GM19438 (cell line): ENCODE measurements around the gene STRN4.

Experiments
- ATAC-seq: cut with Tn5 transposase; IDR thresholded peaks from one replicate; pipeline ENCODE4 v1.9.1; 2021; ENCODE audit warnings: low read depth; ENCODE audit not compliant: unreplicated experiment

STRN4 gene

DNA sequence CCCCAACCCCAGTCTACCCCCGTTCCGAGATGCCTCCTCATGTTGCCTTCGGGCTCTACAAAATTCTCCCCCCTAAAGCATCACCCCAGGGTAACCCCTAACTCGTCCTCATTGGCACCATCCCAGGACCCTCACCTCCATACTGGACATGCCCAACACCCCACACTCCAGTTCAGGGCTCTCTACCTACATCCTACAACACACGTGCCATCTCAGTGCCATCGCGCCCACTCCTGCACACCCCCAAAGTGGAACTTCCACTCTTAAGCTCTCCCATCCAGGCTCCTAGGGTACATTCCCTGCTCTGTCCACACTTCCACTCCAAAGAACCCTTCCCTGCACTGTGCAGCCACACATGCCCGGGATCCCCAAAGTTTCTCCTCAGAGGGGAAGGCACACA is 1.2 kb downstream of the STRN4 start:
- no peak for ATAC-seq

DNA sequence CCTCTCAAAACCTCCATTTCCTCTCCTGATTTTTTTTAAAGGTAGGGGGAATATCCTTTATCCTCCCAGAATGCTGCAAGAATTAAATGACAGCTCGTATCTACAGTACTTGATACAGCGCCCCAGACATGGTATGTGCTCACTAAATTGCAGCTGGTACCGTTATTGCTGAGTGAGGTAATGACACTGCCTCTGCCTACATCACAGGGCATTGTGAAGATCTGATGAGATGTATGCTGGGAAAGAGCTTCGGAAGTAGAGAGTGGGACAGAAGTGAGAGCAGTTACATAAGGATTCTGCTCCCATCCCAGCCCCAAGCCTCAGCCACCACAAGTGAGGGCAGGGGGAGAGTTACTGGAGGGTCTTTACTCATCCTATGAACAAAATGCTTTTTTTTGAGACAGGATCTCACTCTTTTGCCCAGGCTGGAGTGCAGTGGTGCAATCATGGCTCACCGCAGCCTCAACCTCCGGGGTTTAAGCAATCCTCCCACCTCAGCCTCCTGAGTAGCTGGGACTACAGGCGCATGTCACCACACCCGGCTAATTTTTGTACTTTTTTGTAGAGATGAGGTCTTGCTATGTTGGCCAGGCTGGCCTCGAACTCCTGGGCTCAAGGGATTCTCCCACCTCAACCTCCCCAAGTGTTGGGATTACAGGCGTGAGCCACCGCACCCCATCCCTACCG is 2.1 kb downstream of the STRN4 start:
- no peak for ATAC-seq

- no peak for ATAC-seq
These were observed 3.2 kb downstream of the STRN4 start for GRCh38 chr19:46742926-46743480.

- no peak for ATAC-seq
These were observed 4.8 kb downstream of the STRN4 start for GRCh38 chr19:46741447-46741846.

- ATAC-seq = no peak
These were observed 6.9 kb downstream of the STRN4 start for GRCh38 chr19:46739290-46739771.

DNA sequence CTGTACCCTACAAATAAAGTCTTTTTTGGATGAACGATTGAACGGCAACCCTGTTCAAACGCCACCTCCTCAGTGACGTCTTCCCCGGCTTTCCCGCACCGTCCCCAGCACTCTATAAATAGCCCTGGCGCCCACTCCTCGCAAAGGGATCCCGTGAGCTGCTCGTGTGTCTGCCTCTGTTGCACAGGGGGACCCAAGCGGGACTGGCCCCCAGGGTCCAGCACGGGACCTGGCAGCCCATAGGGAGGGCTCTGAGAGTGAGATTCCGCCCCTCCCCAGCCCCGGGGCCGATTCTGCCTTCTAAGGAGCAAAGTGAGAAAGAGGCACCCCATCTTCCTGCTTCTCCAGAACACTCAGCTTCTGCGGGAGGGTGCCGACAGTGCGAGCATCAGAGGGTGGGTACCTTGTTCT is 8.5 kb downstream of the STRN4 start:
- ATAC-seq = no peak

DNA sequence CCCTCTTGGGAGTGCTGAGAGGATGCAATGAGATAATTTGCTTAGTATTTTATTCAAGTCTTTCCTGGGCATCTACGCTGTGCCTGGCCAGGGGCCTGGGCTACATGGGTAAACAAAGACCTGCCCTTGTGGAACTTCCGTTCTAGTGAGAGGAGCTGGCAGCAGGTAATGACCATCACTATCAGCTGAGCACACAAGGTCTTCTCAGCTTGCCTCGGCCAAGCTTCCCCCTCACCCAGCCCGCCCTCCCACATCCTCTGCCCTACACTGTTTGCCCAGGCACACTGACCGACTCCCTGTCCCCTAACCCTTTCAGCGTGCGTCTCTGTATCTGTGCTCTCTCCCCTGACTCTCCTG is 9.0 kb downstream of the STRN4 start:
- no peak for ATAC-seq

DNA sequence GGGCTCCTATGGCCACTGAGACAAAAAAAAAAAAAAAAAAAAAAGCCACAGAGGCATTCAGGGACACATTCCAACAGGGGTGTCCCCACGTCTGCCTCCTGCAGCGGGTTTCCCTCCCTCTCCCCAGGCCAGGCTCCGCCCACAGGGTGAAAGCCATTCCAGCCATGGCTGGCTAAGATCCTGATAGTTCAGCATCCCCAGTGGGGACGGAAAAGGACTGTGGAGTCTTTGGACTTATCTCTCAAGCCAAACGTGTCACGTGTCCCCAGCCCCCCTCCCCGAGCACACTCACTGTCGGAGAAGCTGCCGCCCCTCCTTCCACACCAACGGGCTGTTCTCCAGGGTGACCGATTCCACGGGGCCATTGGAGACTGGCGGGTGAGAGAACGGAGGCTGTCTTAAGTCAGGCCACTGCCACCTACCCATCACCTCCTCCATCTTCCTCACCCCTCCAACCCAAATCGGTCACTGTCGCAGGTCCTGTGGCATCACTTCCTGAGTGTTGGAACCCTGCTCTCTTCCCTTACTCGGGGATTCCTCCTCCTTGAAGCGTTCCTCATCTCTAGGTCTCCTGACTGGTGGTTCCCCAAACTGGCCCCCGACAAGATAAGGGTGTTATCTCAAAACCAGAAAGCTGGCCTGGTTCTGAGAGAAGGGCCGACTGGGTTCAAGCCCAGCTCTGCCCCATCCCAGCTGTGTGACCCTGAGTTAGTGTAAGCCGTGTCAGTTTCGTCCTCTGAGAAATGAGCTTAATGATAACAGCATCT is 9.5 kb downstream of the STRN4 start:
- no peak for ATAC-seq

GRCh38 chr19:46733690-46734292 is 12.5 kb downstream of the STRN4 start:
- no peak for ATAC-seq

DNA sequence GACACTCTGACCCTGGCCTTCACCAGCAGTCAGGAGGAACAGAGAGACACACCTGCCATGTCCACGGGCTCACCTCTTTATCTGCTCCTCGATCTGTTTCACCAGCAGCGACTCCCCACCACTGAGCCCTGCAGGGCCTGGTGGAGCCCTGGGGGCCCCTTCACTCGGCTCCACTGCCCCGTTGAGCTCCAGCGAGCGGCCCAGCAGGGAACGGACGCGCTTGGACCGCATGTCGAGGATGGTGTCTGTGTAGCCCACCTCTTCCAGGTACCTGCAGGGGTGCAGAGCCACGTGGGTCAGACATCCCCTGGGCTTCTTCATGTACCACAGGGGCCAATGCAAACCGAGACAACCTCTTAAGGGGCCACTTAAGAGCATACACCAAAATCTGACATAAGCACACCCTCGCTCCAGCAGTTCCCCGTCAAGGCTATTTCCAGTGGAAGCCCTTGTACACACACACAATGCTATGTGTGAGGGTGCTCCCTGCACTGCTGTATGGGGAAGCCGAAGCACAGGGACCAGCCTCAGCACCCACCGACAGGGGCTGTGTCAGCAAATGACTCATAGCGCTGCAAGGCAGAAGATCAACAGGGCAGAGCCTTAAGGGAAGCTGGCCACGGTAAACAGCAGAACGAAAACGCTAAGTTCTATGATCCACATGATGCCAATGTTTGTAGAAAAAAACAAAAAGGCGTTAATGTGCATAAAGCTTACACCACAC is 13.1 kb downstream of the STRN4 start:
- ATAC-seq = no peak

GRCh38 chr19:46732172-46732938 is 13.9 kb downstream of the STRN4 start:
- ATAC-seq = no peak

DNA sequence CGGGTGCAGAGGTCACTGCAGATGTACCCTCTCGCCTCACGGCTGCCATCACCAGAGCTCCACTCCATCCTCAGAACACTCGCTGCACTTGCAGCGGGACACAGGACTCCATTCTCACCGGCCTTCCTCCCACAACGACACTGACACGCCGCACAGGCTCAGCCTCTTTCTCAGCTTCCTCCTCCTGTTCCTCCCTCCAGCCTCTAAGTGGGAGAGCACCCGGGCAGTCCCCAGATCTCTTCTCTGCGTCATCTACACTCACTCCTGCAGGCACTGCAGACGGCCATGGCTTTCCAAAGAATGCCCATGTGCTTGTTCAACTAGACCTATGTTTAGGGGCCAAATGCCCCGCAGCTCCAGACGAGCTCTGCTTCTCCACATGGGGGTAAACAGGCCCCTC is 14.7 kb downstream of the STRN4 start:
- no peak for ATAC-seq

DNA sequence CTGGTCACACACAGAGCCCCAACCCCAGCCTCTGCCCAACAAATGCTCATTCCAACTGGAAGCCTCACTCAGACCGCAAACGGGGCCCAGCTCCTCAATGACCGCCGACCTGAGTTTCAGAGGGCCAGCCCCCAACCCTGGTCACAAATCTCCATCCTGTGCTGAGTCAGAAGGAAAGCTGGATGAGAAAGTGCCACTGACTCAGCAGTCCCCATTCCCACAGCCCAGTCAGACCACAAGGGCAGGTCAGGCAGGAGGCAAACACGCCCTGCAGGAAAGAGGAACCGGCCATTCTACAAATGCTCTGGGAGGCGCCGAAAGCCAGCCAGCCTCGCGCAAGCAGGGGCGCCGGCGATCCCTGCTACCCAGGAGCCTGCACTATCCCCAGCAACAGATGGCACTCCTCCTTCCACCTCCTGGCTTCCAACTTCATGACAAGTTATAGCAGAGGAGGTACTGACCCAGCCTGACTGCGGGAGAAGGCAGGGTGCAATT is 15.2 kb downstream of the STRN4 start:
- ATAC-seq = no peak

DNA sequence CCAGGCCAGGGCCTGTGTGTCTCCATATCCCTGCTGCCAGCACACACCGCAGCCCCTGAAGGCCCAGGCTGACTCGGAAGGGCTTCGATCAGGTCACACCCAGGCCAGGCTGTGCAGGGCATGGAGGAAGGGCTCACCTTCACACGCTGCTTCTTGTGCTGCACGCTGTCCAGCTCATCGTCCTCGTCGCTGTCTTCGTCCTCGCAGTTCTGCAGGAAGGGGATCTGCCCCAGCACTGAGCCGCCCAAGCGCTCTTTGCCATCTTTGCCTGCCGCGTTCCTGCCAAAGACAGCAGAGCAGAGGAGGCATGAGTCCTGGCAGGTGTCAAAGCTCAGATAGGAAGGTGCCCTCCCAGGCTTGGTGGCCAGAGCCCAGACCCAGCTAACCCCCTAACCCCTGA is 15.7 kb downstream of the STRN4 start:
- ATAC-seq = no peak

- ATAC-seq = no peak
These were observed 16.1 kb downstream of the STRN4 start for GRCh38 chr19:46730187-46730586.

DNA sequence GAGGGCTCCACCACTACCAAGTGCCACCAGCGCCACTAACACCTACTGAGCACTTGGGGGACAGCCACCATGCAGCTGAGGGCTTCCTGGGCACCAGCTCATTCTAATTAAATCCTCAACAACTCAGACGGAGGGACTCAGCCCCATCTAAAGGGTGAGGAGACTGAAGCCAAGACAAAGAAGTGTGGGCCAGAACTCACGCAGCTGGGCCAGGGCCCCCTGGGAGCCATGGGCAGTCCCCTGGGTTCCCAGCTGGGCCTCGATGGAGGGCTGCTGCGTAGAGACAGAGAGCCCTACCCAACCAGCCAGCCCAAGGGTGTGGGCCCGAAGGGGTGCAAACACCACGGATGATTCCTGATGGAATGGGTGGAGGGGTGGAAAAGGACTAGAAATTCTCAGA is 16.6 kb downstream of the STRN4 start:
- ATAC-seq = no peak

- ATAC-seq = no peak
These were observed 17.4 kb downstream of the STRN4 start for GRCh38 chr19:46728693-46729339.

- ATAC-seq = no peak
These were observed 18.0 kb downstream of the STRN4 start for GRCh38 chr19:46728208-46728607.

DNA sequence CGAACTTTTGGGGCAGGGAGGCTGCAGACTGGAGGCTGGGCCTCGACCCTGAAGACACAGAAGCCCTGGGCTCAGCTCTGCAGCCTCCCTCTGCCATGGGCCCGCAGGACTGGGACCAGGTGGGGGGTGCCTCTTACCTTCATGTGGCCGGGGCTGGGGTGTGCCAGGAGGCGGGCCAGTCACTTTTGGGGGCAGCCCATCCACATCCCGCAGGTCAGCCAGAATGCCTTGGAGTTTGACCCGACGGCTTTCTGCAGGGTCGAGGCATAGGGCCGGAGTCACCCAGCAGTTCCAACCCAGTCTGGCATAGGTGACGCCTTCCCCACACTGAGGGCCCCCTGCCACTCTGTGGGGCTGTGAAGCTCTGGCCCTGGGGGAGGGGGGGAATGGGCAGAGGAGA is 18.5 kb downstream of the STRN4 start:
- ATAC-seq = no peak
